ENCODE measurements around the gene ZNF844. TPM values are rescaled to one million over a fixed set of nuclear protein-coding genes. Genes with fewer than 3 reads are reported as not detected.

The ZNF844 gene
- total and polyA plus RNA-seq, 2 donors (not counting 1 experiment from before 2014, with no cell fraction given): 5.9 to 36.4 TPM

GRCh38 chr19:12112701-12113100, 48.2 kb downstream of the ZNF844 start:
- H3K4me1 ChIP-seq (ENCODE audit: control insufficient read depth in 2 of 2, insufficient read depth in 2 of 2, low read length in 2 of 2): no peaks in the 10 kb centered on the region
- H3K27ac ChIP-seq (ENCODE audit: low read length in 2 of 2): no peak overlapping the region
- no peak overlapping the region for H3K27ac Mint-ChIP-seq
- intact Hi-C loops (cut with micrococcal nuclease): no loop called here
- H3K27me3 ChIP-seq (replicated peaks in 1 of 4; ENCODE audit: control extremely low read depth in 1 of 4, control insufficient read depth in 3 of 4, insufficient read depth in 4 of 4, low read length in 3 of 4): no peaks in the 10 kb centered on the region
- TF ChIP-seq EZH2 (IDR thresholded peaks at IDR 0.05; ENCODE audit: borderline replicate concordance, insufficient read depth, low read depth, low read length, poor library complexity, severe bottlenecking) (no peak), CTCF (IDR thresholded peaks at IDR 0.05) (no peak)
- peaks cover 3% of the 10 kb centered on the region for H3K9me3 Mint-ChIP-seq (ENCODE audit: insufficient read depth)
- no peak overlapping the region for H3K4me2 ChIP-seq (replicated peaks; ENCODE audit: low read depth, low read length, poor library complexity, severe bottlenecking)
- H3K9me3 ChIP-seq (ENCODE audit: control extremely low read depth in 1 of 3, control insufficient read depth in 2 of 3, insufficient read depth in 1 of 3, low read length in 2 of 3): peaks cover 0 to 4% (median 0%) of the 10 kb centered on the region in 3 donors
- H2AFZ ChIP-seq (ENCODE audit: insufficient read depth, low read depth, low read length, poor library complexity, severe bottlenecking): no peak overlapping the region
- H3K9ac ChIP-seq (ENCODE audit: low read length): no peak overlapping the region
- no peaks in the 10 kb centered on the region for H3K4me1 Mint-ChIP-seq
- H3K4me3 Mint-ChIP-seq: no peak overlapping the region
- 86% methylated on average over 4 of the region's 8 CpGs for WGBS (ENCODE audit: insufficient coverage)
- CTCF ChIA-PET: no interaction called here
- no peaks in the 10 kb centered on the region for H3K79me2 ChIP-seq (ENCODE audit: control insufficient read depth, insufficient read depth, low read length)
- H3K4me3 ChIP-seq (ENCODE audit: control extremely low read depth in 1 of 5, extremely low read depth in 1 of 5, insufficient read depth in 1 of 5, low read depth in 2 of 5, low read length in 4 of 5): no peak overlapping the region
- DNase-seq (no peak), ATAC-seq (ENCODE audit: low read depth) (no peak)
- no peaks in the 10 kb centered on the region for H3K36me3 ChIP-seq (replicated peaks in 1 of 2; ENCODE audit: control extremely low read depth in 1 of 2, control insufficient read depth in 1 of 2, extremely low read depth in 1 of 2, insufficient read depth in 2 of 2, low read length in 1 of 2)
- no peaks in the 10 kb centered on the region for H3K27me3 Mint-ChIP-seq
- H4K20me1 ChIP-seq (ENCODE audit: control insufficient read depth, insufficient read depth, low read length, poor library complexity, severe bottlenecking): no peaks in the 10 kb centered on the region
- POLR2A ChIA-PET: no interaction called here

GRCh38 chr19:12113121-12113520, 48.6 kb downstream of the ZNF844 start:
- ChIA-PET CTCF (no interaction called here), POLR2A (no interaction called here)
- H3K27ac Mint-ChIP-seq: no peak overlapping the region
- TF ChIP-seq EZH2 (IDR thresholded peaks at IDR 0.05; ENCODE audit: borderline replicate concordance, insufficient read depth, low read depth, low read length, poor library complexity, severe bottlenecking) (no peak), CTCF (IDR thresholded peaks at IDR 0.05) (no peak)
- Histone ChIP-seq H3K4me1 (ENCODE audit: control insufficient read depth in 2 of 2, insufficient read depth in 2 of 2, low read length in 2 of 2) (no peaks in the 10 kb centered on the region), H2AFZ (ENCODE audit: insufficient read depth, low read depth, low read length, poor library complexity, severe bottlenecking) (no peak overlapping the region), H3K4me2 (replicated peaks; ENCODE audit: low read depth, low read length, poor library complexity, severe bottlenecking) (no peak overlapping the region), H3K4me3 (ENCODE audit: control extremely low read depth in 1 of 5, extremely low read depth in 1 of 5, insufficient read depth in 1 of 5, low read depth in 2 of 5, low read length in 4 of 5) (no peak overlapping the region), H3K79me2 (ENCODE audit: control insufficient read depth, insufficient read depth, low read length) (no peaks in the 10 kb centered on the region), H3K9me3 (ENCODE audit: control extremely low read depth in 1 of 3, control insufficient read depth in 2 of 3, insufficient read depth in 1 of 3, low read length in 2 of 3) (peaks cover 0 to 4% (median 0%) of the 10 kb centered on the region in 3 donors), H3K9ac (ENCODE audit: low read length) (no peak overlapping the region), H4K20me1 (ENCODE audit: control insufficient read depth, insufficient read depth, low read length, poor library complexity, severe bottlenecking) (no peaks in the 10 kb centered on the region), H3K27me3 (replicated peaks in 1 of 4; ENCODE audit: control extremely low read depth in 1 of 4, control insufficient read depth in 3 of 4, insufficient read depth in 4 of 4, low read length in 3 of 4) (no peaks in the 10 kb centered on the region), H3K27ac (ENCODE audit: low read length in 2 of 2) (no peak overlapping the region), H3K36me3 (replicated peaks in 1 of 2; ENCODE audit: control extremely low read depth in 1 of 2, control insufficient read depth in 1 of 2, extremely low read depth in 1 of 2, insufficient read depth in 2 of 2, low read length in 1 of 2) (no peaks in the 10 kb centered on the region)
- ATAC-seq (ENCODE audit: low read depth): no peak
- DNase-seq: no peak
- whole genome bisulfite sequencing (ENCODE audit: insufficient coverage): no CpG with 5 or more reads among the region's 5 CpGs
- peaks cover 3% of the 10 kb centered on the region for H3K9me3 Mint-ChIP-seq (ENCODE audit: insufficient read depth)
- H3K4me3 Mint-ChIP-seq: no peak overlapping the region
- H3K27me3 Mint-ChIP-seq: no peaks in the 10 kb centered on the region
- intact Hi-C loops (cut with micrococcal nuclease): no loop called here
- no peaks in the 10 kb centered on the region for H3K4me1 Mint-ChIP-seq

All from B cell (primary cell).